ENCODE measurements around the gene DOC2B. TPM values are rescaled to one million over a fixed set of nuclear protein-coding genes. Genes with fewer than 3 reads are reported as not detected.

DOC2B gene
- polyA plus RNA-seq, 1 of the 3 experiments (the other 2 are of a cell fraction) = 0.16 TPM

DNA sequence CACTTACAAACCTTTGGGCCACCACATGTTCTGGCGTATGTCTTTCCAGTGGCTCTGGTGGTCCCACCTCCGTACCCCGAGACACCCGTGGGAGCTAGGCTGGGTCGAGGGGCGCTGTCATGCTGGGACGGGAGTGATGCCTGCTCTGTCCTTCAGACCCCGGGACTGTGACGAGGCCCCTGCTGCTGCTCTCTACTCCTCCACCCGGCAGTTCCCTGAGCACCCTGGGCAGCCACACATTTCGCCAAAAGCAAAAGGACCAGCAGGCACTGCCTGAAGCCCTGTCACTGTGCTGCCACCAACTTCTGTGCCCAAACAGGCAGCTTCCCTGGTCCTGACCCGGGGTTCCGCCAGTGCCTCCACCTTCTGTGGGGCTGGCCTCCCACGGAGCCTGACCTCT is 15.5 kb downstream of the DOC2B start:
- ChIA-PET CTCF (interaction anchor here (1.4 to 4.5 kb wide), 4 partner anchors 9 to 534 kb away, joined by 5 to 44 read pairs (median 22); no protein-coding TSS in a partner anchor), POLR2A (interaction anchor here (0.6 kb wide), 1 partner anchor 246 kb away, joined by 3 read pairs; no protein-coding TSS in a partner anchor)
- DNase-seq = no peak
- Histone ChIP-seq H3K27me3 (ENCODE audit: insufficient read depth) (no peaks in the 10 kb centered on the region), H3K9me3 (no peaks in the 10 kb centered on the region), H3K4me2 (no peak overlapping the region), H3K4me3 (ENCODE audit: low read depth in 2 of 2, low read length in 1 of 2) (no peak overlapping the region), H3K9me2 (no peaks in the 10 kb centered on the region), H3K36me3 (replicated peaks in 1 of 2; ENCODE audit: control insufficient read depth in 1 of 2, insufficient read depth in 2 of 2, low read length in 1 of 2) (no peaks in the 10 kb centered on the region), H3K4me1 (ENCODE audit: control insufficient read depth in 1 of 2, insufficient read depth in 2 of 2, low read depth in 1 of 2, low read length in 1 of 2) (peaks cover 0 to 3% of the 10 kb centered on the region in 2 experiments; a peak in 1 of 4 replicates), H3K79me2 (ENCODE audit: insufficient read depth) (no peaks in the 10 kb centered on the region), H3K27ac (ENCODE audit: low read depth in 2 of 2, low read length in 1 of 2) (no peak overlapping the region), H3F3A (replicated peaks; ENCODE audit: insufficient read depth) (no peaks in the 10 kb centered on the region), H4K20me1 (ENCODE audit: insufficient read depth) (no peaks in the 10 kb centered on the region), H3K9ac (no peak overlapping the region), H2AFZ (ENCODE audit: low read depth) (no peak overlapping the region)
- WGBS (ENCODE audit: low lambda C conversion rate) = 71% methylated on average over 10 of the region's 14 CpGs
- TF ChIP-seq GABPA (IDR thresholded peaks at IDR 0.05; ENCODE audit: low read depth) = no peak
- TF ChIP-seq RAD21 (IDR thresholded peaks at IDR 0.05; ENCODE audit: low read length) = no peak

- POLR2A ChIA-PET = no interaction called here
- Histone ChIP-seq H3K79me2 (ENCODE audit: insufficient read depth) (no peaks in the 10 kb centered on the region), H3K9me3 (no peaks in the 10 kb centered on the region), H3K9ac (no peak overlapping the region), H3F3A (replicated peaks; ENCODE audit: insufficient read depth) (no peaks in the 10 kb centered on the region), H3K4me2 (no peak overlapping the region), H3K36me3 (replicated peaks in 1 of 2; ENCODE audit: control insufficient read depth in 1 of 2, insufficient read depth in 2 of 2, low read length in 1 of 2) (no peaks in the 10 kb centered on the region), H3K9me2 (no peaks in the 10 kb centered on the region), H3K27me3 (ENCODE audit: insufficient read depth) (no peaks in the 10 kb centered on the region; the same call in 1 of the 2 replicates), H4K20me1 (ENCODE audit: insufficient read depth) (no peaks in the 10 kb centered on the region), H3K4me1 (ENCODE audit: control insufficient read depth in 1 of 2, insufficient read depth in 2 of 2, low read depth in 1 of 2, low read length in 1 of 2) (no peaks in the 10 kb centered on the region), H3K27ac (ENCODE audit: low read depth in 2 of 2, low read length in 1 of 2) (no peak overlapping the region; a peak in 1 of 4 replicates), H2AFZ (ENCODE audit: low read depth) (no peak overlapping the region), H3K4me3 (ENCODE audit: low read depth in 2 of 2, low read length in 1 of 2) (no peak overlapping the region; a peak in 1 of 4 replicates)
- DNase-seq = peak; percentile 88
- CTCF ChIA-PET = interaction anchor here (0.7 to 4.5 kb wide), 15 partner anchors 9 to 536 kb away, joined by 3 to 44 read pairs (median 7); partner anchors contain the start of gene DOC2B
- TF ChIP-seq RAD21 (IDR thresholded peaks at IDR 0.05; ENCODE audit: low read length) (peak; percentile 84), SMC3 (IDR thresholded peaks at IDR 0.05; ENCODE audit: low read depth, low read length) (peak; percentile 82), YY1 (IDR thresholded peaks at IDR 0.05; ENCODE audit: low read depth) (no peak), SIN3A (IDR thresholded peaks at IDR 0.05; ENCODE audit: borderline replicate concordance, low read depth, low read length) (no peak), FOSL2 (IDR thresholded peaks at IDR 0.05; ENCODE audit: borderline replicate concordance, low read depth) (no peak), CHD2 (IDR thresholded peaks at IDR 0.05; ENCODE audit: low read length, partially characterized antibody) (no peak), MXI1 (IDR thresholded peaks at IDR 0.05; ENCODE audit: low read depth, low read length) (peak; percentile 30; the same call in 1 of the 2 replicates)
- TF ChIP-seq, protein P1, sequence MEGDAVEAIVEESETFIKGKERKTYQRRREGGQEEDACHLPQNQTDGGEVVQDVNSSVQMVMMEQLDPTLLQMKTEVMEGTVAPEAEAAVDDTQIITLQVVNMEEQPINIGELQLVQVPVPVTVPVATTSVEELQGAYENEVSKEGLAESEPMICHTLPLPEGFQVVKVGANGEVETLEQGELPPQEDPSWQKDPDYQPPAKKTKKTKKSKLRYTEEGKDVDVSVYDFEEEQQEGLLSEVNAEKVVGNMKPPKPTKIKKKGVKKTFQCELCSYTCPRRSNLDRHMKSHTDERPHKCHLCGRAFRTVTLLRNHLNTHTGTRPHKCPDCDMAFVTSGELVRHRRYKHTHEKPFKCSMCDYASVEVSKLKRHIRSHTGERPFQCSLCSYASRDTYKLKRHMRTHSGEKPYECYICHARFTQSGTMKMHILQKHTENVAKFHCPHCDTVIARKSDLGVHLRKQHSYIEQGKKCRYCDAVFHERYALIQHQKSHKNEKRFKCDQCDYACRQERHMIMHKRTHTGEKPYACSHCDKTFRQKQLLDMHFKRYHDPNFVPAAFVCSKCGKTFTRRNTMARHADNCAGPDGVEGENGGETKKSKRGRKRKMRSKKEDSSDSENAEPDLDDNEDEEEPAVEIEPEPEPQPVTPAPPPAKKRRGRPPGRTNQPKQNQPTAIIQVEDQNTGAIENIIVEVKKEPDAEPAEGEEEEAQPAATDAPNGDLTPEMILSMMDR (IDR thresholded peaks at IDR 0.05) = peak; percentile 54
- WGBS (ENCODE audit: low lambda C conversion rate) = 53% methylated on average over 9 of the region's 16 CpGs
These were observed 16.9 kb downstream of the DOC2B start for GRCh38 chr17:164303-165235.
